ENCODE measurements around the gene TXNDC17. TPM values are rescaled to one million over a fixed set of nuclear protein-coding genes. Genes with fewer than 3 reads are reported as not detected.

Gene TXNDC17
- total RNA-seq, 2 donors from 2014 or later: 135 to 151 TPM

DNA sequence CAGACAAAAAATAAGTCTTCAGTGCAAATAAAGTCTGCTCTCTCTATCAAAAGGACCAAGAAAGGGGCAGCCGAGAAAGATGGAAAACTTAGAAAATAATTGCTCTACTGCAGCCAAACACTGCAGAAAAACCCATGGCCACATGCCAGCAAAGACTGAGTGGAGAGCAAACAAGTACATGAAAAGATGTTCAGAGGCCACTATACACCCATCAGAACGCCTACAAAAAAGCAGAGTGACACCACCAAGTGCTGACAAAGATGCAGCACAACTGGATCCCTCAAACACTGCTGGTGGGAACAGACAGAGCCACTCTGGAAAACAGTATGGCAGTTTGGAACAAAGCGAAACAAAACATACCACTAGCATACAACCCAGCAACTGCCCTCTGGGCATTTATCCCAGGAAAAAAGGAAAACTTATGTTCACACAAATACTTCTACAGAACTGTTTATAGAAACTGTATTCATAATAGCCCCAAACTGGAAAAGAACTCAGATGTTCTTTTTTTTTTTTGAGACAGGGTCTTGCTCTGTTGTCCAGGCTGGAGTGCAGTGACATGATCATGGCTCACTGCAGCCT lies 37.0 kb upstream of the TXNDC17 start:
- no peaks in the 10 kb centered on the region for H3K9me3 ChIP-seq (ENCODE audit: control insufficient read depth, low read length)
- no peaks in the 10 kb centered on the region for H3K4me1 ChIP-seq (ENCODE audit: control insufficient read depth, insufficient read depth, low read length)
- TF ChIP-seq, protein P1, sequence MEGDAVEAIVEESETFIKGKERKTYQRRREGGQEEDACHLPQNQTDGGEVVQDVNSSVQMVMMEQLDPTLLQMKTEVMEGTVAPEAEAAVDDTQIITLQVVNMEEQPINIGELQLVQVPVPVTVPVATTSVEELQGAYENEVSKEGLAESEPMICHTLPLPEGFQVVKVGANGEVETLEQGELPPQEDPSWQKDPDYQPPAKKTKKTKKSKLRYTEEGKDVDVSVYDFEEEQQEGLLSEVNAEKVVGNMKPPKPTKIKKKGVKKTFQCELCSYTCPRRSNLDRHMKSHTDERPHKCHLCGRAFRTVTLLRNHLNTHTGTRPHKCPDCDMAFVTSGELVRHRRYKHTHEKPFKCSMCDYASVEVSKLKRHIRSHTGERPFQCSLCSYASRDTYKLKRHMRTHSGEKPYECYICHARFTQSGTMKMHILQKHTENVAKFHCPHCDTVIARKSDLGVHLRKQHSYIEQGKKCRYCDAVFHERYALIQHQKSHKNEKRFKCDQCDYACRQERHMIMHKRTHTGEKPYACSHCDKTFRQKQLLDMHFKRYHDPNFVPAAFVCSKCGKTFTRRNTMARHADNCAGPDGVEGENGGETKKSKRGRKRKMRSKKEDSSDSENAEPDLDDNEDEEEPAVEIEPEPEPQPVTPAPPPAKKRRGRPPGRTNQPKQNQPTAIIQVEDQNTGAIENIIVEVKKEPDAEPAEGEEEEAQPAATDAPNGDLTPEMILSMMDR (conservative IDR thresholded peaks at IDR 0.05): no peak
- Mint-ChIP-seq H3K27me3 (ENCODE audit: insufficient read depth) (no peaks in the 10 kb centered on the region), H3K36me3 (ENCODE audit: low read depth) (peaks cover 80% of the 10 kb centered on the region), H3K27ac (no peak overlapping the region), H3K4me3 (no peak overlapping the region), H3K4me1 (peaks cover 18% of the 10 kb centered on the region), H3K9me3 (no peaks in the 10 kb centered on the region)
- no peaks in the 10 kb centered on the region for H3K27me3 ChIP-seq (ENCODE audit: control insufficient read depth, insufficient read depth, low read length, poor library complexity, severe bottlenecking)
- no peak for DNase-seq
- H3K36me3 ChIP-seq (ENCODE audit: control insufficient read depth, insufficient read depth, low read length): peaks cover 88% of the 10 kb centered on the region
- no peak overlapping the region for H3K27ac ChIP-seq (ENCODE audit: low read depth, low read length)
- no peak overlapping the region for H3K9ac ChIP-seq (ENCODE audit: extremely low read depth, low read length, poor library complexity, severe bottlenecking)
- 86 to 96% methylated on average over 2 to 3 of the region's 3 CpGs for WGBS, 2 experiments (ENCODE audit: insufficient coverage in 1 of 2, insufficient read length in 1 of 2)
- H3K4me3 ChIP-seq (ENCODE audit: low read length): no peak overlapping the region

DNA sequence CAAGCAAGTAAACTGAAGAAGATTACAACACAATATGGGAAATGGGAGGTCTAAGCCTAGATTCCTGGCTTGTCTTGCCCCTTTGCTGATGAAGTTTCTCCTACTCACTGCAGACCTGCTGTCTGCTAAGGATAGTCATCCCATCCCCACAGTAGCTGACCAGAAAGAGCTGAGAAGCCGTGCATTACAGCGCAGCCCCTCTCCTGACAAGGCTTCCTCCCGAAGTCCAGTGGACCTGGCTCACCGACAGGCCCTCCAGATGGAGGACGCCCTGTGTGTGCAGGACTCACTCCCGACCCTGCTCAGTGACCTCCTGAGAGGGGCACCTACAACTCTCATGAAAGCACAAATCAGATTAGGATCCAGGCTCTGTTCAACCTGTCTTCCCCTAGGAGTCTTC lies 35.7 kb upstream of the TXNDC17 start:
- no peaks in the 10 kb centered on the region for H3K27me3 ChIP-seq (ENCODE audit: control insufficient read depth, insufficient read depth, low read length, poor library complexity, severe bottlenecking)
- peaks cover 80% of the 10 kb centered on the region for H3K36me3 Mint-ChIP-seq (ENCODE audit: low read depth)
- WGBS, 2 experiments (ENCODE audit: insufficient coverage in 1 of 2, insufficient read length in 1 of 2): 94 to 100% methylated on average over 6 of the region's 6 CpGs

DNA sequence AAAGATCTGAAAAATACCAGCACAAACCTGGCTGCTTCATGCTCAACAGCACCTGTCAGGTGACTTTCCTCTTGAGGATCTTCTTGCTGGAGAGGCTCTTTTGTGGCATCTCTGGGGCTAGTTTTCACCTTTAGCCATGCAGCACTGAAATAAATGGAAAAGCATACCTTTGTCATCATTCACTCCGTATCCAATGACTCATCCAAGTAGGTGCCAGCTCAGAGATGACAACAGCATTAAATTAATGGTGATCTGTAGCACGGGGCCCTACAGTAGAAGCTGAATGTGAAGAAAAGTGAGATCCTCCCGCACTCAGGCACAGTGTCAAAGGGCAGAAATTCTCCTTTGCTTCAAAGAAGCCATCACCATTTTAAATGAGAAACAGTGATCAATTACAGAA lies 32.5 kb upstream of the TXNDC17 start:
- Histone ChIP-seq H3K27me3 (ENCODE audit: control insufficient read depth, insufficient read depth, low read length, poor library complexity, severe bottlenecking) (no peaks in the 10 kb centered on the region), H3K27ac (ENCODE audit: low read depth, low read length) (no peak overlapping the region), H3K36me3 (ENCODE audit: control insufficient read depth, insufficient read depth, low read length) (peaks cover 84% of the 10 kb centered on the region), H3K4me1 (ENCODE audit: control insufficient read depth, insufficient read depth, low read length) (no peaks in the 10 kb centered on the region), H3K9ac (ENCODE audit: extremely low read depth, low read length, poor library complexity, severe bottlenecking) (no peak overlapping the region), H3K4me3 (ENCODE audit: low read length) (no peak overlapping the region), H3K9me3 (ENCODE audit: control insufficient read depth, low read length) (no peaks in the 10 kb centered on the region)
- TF ChIP-seq, protein P1 (conservative IDR thresholded peaks at IDR 0.05): no peak
- 96 to 100% methylated on average over 1 to 3 of the region's 3 CpGs for WGBS, 2 experiments (ENCODE audit: insufficient coverage in 1 of 2, insufficient read length in 1 of 2)
- Mint-ChIP-seq H3K4me3 (no peak overlapping the region), H3K4me1 (peaks cover 2% of the 10 kb centered on the region), H3K9me3 (no peaks in the 10 kb centered on the region), H3K27me3 (ENCODE audit: insufficient read depth) (no peaks in the 10 kb centered on the region), H3K27ac (no peak overlapping the region), H3K36me3 (ENCODE audit: low read depth) (peaks cover 75% of the 10 kb centered on the region)
- DNase-seq: no peak

More for the DNA sequence above, 35.7 kb upstream of the TXNDC17 start:
- no peaks in the 10 kb centered on the region for H3K9me3 ChIP-seq (ENCODE audit: control insufficient read depth, low read length)
- no peaks in the 10 kb centered on the region for H3K9me3 Mint-ChIP-seq
- no peaks in the 10 kb centered on the region for H3K27me3 Mint-ChIP-seq (ENCODE audit: insufficient read depth)
- TF ChIP-seq, protein P1 (conservative IDR thresholded peaks at IDR 0.05): no peak
- DNase-seq: no peak
- H3K4me3 Mint-ChIP-seq: no peak overlapping the region
- H3K9ac ChIP-seq (ENCODE audit: extremely low read depth, low read length, poor library complexity, severe bottlenecking): no peak overlapping the region
- H3K27ac ChIP-seq (ENCODE audit: low read depth, low read length): no peak overlapping the region
- H3K27ac Mint-ChIP-seq: no peak overlapping the region
- H3K4me1 Mint-ChIP-seq: peaks cover 12% of the 10 kb centered on the region
- peaks cover 88% of the 10 kb centered on the region for H3K36me3 ChIP-seq (ENCODE audit: control insufficient read depth, insufficient read depth, low read length)
- H3K4me1 ChIP-seq (ENCODE audit: control insufficient read depth, insufficient read depth, low read length): no peaks in the 10 kb centered on the region
- H3K4me3 ChIP-seq (ENCODE audit: low read length): no peak overlapping the region

Measured in endodermal cell (in vitro differentiated cells).